H1 (cell line): ENCODE data around the gene PI16. TPM values are rescaled to one million over a fixed set of nuclear protein-coding genes. Genes with fewer than 3 reads are reported as not detected.

Source experiments
- JUN ChIP-seq: IDR thresholded peaks from 2 replicates; pipeline ENCODE4 v1.6.1; 2011; ENCODE audit warnings: low read depth, mild to moderate bottlenecking, improper control_type of control experiment, low read length
- SP2 ChIP-seq: IDR thresholded peaks from 2 replicates; pipeline ENCODE4 v1.6.1; 2012; ENCODE audit warnings: mild to moderate bottlenecking, low read length, inconsistent platforms
- polyA plus RNA-seq, 7 experiments: library from polyadenylated mRNA; depleted of rRNA in 3 of 7; stranded (reverse) in 5 of 7; unstranded in 2 of 7; fragments of >200 nt in 5 of 7; fragments of 200-250 nt in 2 of 7; gene quantifications; 1 replicate in 5 of 7; 2 replicates in 1 of 7; 4 replicates in 1 of 7; pipeline versions ENCODE4 v1.2.1 to v1.2.3, GENCODE V29; 2011 to 2013; ENCODE audit warnings: missing spikeins in 2 of 7, mixed read lengths in 2 of 7
- total RNA-seq: library from RNA; stranded (reverse); fragmentation: NEBNext Ultra II Directional; extraction: Animal tissue kit (Norgen Biotek cat#: 25700); gene quantifications from 2 replicates; pipeline ENCODE4 v1.2.1, GENCODE V29; 2021
- TF ChIP-seq, protein P1 (sequence below): IDR thresholded peaks from 2 replicates; pipeline ENCODE4 v1.6.1; 2011; ENCODE audit warnings: low read length, improper control_type of control experiment

PI16 gene
- total and polyA plus RNA-seq, 2 of the 8 experiments (the other 6 are each of a cell fraction or from before 2014, with no cell fraction given): 0.05 TPM; not detected in 1

DNA sequence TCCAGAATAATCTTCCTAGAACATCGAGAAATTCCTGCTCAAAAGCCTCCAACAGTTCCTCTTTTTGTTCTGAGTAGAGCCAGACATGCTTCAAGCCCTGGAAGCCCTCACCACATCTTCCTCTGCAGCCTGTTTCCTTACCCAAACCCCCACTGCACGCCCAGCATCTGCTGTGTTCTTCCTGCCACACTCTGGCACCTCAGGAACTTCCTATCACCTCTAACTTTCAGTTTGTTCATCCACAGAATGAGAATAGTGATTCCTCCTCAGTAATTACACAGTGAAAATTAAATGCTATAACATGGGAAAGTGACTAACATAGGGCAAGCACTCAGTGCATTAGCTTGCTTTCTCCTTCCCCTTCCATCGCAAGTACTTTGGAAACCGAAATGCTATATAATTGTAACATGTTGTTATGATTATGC, 42.5 kb upstream of the PI16 start (continued):
- TF ChIP-seq, protein P1, sequence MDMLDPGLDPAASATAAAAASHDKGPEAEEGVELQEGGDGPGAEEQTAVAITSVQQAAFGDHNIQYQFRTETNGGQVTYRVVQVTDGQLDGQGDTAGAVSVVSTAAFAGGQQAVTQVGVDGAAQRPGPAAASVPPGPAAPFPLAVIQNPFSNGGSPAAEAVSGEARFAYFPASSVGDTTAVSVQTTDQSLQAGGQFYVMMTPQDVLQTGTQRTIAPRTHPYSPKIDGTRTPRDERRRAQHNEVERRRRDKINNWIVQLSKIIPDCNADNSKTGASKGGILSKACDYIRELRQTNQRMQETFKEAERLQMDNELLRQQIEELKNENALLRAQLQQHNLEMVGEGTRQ: no peak
- TF ChIP-seq SP2 (no peak), JUN (no peak)
